Stimulated activated CD8-positive, alpha-beta memory T cell treated with anti-CD3 and anti-CD28 coated beads, Interleukin-4, amount 100 ng/mL, for 24 hours (primary cell): ENCODE results near the gene PIRT.

Experiments used
- DNase-seq: peaks from one replicate; pipeline ENCODE4 v3.0.0-alpha.2; 2020; ENCODE audit warnings: low read depth

PIRT gene

DNA sequence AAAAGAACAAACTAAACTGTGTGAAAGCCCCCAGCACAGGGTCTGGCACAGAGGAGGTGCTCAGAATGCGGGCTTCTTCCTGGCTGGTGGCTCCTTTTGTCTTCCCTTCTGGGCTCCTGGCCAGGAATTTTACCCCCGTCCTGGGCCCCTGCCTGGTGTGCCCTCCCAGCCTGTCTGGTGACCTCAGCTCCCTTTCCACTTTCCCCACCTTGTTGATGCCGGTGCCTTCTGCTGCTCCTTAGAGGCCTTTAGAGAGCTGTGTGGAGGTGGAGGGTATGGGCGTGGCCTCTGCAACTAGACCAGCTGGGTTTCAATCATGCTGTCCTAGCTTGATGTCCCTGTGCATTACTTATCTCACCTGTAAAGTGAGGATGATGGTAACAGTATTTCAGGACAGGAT is 16.8 kb downstream of the PIRT start:
- DNase-seq = no peak

DNA sequence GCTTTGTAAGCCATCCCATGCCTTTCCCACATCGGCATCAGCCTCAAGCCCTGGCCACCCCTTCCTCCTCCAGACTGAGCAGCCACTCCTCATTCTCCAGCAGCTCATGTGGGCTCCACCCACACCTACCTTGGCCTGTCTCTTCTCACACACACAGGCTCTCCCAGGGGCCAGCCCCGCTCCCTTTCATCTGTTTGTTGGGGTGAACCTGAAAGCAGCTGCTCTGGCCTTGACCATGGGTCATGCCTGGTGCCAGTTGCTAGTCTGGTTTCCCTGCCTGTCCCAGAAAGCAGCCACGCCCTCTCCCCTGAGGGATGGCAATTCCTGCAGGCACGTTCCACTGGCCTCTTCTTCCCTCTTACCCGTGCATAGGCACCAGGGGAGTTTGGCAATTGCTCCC is 22.6 kb downstream of the PIRT start:
- DNase-seq = no peak

DNA sequence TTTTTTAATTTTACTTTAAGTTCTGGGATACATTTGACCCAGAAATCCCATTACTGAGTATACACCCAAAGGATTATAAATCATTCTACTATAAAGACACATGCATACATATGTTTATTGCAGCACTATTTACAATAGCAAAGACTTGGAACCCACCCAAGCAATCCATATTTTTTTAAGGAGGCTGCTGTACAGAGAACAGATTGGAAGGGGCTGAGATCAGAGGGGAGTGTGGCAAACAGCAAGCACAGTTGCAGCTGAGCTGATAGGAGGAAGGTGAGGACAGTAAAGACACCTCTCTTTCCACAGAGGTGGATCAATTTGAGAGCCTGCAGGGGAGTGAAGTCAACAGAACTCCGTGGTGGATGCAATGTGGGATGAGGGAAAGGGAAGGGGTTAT is 23.8 kb downstream of the PIRT start:
- DNase-seq = no peak

DNA sequence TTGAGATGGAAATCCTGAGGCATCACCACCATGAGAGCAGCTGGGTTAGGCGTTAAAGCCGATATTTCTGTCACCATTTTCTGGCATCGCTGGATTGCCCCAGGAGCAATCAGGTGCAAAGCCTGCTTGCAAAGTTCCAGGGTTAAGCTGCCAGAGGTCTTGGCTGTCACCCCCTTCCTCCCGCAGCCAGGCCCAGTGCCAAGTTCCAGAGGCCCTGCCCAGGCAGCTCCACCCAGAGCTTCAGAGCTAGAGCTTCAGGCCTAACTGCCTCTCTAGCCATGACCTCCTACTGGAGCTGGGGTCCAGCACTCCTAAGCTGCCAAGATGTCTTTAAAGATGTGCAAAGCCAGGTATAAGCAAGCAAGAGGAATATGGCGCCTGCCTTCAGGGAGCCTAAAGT is 25.2 kb downstream of the PIRT start:
- no peak for DNase-seq

DNA sequence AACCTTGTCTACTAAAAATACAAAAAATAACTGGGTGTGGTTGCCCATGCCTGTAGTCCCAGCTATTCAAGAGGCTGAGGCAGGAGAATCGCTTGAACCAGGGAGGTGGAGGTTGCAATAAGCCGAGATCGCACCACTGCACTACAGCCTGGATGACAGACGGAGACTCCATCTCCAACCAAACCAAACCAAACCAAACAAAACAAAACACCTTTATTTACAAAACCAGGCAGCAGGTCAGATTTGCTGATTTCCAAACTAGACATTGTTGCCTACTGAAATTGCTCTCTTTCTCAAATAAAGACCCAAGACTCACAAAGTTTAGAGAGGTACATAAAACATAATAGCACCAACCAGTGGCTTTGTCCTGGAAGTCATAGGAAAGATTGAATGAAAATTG is 28.3 kb downstream of the PIRT start:
- no peak for DNase-seq

DNA sequence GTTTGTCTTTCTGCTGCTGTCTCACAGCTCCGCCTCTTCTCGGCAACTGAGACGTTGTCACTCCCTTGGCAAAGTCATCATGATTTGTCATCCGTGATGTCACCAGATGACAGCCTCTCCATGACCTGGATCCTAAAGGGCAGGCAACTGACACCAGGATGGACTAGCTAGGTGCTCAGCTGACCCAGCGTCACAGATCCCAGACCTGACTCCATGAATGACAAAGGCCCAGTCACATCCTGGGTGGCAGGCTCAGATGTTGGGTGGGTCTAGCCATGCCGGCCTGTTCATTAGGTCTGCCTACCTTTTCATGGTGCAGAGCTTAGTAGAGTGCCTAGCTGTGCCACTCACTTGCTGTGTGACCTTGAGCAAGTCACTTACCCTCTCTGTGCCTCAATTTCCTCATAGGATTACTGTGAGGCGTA is 30.2 kb downstream of the PIRT start:
- no peak for DNase-seq

DNA sequence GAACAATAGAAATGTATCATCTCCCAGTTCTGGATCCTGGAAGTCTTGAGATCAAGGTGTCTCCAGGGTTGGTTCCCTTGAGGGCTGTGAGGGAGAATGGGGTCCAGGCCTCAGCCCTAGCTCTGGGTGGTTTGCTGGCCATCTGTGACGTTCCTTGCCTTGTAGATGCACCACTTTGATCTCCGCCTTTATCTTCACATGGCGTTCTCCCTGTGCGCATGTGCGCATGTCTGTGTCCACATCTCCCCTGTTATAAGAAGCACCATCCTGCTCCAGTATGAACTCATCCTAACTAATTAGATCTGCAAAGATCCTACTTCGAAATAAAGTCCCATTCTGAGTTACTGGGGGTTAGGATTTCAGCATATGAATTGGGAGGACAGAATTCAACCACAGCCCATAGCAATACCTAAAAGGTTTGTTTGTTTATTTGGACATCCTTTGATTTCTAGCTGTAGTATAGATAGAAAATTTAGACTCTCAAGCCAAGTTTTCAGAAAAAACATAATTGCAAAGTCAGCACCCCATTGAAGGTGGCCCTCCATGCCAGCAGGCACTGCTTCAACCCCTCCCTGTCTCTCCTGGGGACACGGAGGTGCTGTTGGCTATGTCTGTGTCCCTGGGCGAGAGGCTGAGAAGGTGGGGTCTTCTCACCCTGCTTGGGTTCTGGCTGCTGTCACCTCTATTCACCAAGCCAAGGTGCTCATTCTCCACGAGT is 31.2 kb downstream of the PIRT start:
- no peak for DNase-seq

DNA sequence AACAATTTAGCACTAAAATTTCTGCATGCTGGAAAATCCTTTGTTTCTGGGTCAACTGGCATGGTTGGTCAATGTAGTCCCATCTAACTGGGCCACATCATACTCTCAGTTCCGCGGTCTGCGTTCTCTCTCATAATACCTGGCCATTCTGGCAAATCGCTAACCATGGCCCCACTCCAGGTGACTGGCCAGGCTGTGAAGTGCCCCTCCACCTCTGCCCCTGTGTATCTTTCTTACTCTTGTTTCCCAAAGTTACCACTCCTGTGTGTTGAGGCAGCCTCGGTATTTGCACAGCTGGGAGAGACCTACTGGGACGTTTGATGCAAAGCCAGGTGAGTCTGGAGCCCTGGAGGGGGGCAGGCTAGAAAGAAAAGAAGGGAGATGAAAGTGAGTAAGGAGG is 32.0 kb downstream of the PIRT start:
- no peak for DNase-seq

DNA sequence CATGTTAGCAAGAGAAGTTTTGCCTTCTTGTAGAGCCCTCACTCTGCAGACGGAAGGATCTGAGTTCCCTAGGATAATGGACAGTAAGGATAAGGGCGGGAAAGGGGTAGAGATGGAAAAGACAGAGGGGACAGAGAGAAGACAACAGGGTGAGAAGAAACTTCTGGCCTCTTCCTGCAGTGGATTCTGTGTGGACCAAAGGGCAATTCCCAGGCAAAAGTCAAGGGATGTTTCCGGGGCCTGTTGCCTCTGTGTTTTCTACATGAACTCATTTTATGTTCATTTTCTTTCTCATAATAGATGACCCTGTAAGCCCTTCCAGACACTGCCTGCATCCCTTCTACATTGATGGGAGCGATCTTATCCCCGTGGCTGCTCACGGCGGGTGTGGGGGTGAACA is 33.3 kb downstream of the PIRT start:
- no peak for DNase-seq

DNA sequence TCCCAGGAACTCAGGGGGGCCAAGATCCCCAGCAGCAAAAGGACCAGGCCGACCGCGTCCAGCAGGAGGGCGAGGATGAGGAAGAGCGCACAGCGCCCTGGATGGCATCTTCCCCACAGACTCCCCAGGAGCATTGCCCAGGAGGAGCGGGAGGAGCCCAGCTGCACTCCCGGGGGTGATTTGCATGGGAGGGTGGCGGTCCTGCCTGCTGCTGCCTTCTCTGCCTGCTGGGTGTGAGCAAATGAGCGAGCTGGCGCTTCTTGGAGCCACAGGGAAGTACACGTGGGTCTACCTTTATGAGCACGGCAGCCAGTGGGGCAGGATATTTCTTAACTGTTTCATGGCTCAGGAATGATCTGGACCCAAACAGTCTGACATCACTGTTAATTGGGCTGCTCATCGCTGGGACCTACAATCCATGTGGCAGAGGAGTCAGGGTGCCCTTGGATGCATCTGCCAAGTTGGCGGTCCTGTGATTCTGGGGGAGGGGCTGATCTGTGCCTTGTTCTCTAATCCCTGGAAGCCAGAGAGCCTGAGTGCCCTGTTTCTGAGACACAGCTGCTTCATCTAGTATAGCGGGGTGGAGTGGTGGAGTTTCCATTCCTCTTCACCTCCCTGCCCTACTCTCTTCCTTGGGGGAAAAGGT is 33.9 kb downstream of the PIRT start, which contains the start of gene TMEM238L:
TSS of gene TMEM238L (minus strand) at position 270 of the 646 bp plus-strand sequence. CDS start at position 134, 136 bp downstream.
- no peak for DNase-seq

DNA sequence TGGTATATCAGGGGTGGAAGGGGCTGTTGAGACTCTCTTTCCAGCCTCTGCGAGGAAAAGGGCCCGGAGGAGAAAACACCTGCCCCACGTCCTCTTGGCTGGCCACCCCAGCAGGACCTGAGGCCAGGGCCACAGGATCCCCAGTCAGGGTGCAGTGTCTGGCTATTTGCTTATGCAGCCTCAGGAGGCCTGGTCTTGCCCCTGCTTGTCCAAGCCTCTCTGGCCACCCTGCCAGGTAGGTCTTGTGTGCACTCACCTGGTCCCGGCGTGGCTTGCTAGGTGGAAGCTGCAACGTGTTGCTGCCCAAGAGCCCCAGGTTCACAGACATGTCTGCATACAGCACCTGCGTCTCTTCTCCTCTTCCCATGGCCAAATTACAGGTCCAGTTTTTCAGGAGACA is 34.5 kb downstream of the PIRT start:
- no peak for DNase-seq

DNA sequence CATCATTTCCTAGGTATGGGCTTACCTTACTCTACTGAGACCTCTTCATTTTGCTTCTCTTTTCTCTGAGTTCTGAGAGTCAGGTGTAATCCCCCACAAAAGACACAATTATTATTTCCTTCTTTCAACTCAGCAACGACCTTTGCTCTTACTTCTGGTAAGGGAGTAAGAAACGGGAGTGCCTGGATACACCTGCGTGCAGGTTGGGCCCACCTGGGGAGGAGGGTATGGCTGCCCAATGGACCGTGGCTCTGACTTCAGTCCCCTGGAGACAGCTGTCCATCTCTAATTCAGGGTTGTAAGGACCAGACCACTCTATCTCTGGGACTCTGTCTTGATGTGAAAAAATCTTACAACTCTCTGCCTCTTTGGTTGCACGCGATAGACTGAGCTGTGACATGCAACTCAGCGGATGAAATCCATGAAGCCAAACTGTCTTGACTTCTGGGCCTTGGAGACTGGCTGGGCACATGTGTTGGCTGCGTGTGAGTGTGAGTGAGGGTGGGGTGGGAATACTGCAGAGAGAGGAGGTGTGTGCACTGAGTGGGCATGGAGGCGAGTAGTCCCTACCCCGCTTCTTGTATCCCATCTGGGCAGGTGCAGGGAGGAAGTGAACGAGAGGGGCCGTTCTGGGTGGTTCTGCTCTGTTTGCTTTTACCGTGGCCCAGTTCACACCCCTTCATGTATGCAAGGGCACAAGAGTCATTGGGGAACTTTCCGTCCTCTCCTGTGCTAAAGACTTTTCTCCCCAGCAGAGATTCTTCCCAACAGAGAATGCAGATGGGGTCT is 35.2 kb downstream of the PIRT start:
- no peak for DNase-seq

DNA sequence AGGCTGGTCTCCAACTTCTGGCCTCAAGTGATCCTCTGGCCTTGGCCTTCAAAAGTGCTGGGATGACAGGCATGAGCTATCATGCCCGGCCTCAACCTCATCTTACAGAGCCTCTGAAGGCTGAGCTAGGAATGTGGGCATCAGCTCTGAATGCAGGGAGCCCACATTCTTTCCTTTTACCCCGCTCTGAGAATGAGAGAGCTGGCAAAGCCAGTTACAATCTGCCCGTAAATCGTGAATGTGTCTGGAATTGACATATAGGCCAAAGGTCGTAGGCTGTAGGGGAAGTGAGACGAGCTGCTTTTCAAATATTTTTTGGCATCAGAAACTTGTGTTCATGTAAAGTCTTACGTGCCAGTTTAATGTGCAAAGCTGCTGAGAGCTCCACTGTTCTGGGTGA is 38.5 kb downstream of the PIRT start:
- DNase-seq = no peak

DNA sequence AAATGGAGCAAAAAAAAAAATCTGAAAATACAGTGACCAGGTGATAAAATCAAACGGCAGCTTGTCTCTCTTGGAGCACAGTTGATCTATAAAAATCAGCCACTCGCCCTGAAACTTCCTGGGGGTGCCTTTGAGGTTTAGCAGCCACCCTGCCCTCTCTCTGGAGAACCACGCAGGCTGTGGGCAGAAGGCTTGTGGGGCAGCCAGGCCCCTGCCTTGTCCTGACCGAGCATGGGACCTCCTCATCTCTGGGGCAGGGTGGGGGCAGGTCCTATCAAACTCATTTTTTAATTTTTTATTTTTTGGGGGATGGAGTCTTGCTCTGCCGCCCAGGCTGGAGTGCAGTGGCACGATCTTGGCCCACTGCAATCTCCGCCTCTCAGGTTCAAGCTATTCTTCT is 39.0 kb downstream of the PIRT start:
- DNase-seq = no peak

DNA sequence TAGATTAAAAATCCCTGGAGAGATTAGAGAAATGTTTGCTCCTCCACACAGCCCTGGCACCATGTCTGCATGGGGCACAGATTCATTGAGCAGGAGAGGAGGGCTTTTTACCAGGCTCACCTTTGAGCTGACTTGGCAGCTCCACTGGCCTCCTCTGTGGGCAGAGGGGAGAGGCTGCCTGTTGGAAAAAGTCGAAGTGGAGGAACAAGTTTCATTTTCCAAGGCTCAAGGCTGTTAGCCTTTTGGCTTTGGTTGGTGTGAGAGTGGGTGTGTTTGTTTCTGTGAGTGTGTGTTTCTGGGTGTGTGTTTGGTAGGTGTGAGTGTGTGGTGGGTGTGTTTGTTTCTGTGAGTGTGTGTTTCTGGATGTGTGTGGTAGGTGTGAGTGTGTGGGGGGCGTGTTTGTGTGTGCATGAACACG is 39.5 kb downstream of the PIRT start:
- DNase-seq = no peak

DNA sequence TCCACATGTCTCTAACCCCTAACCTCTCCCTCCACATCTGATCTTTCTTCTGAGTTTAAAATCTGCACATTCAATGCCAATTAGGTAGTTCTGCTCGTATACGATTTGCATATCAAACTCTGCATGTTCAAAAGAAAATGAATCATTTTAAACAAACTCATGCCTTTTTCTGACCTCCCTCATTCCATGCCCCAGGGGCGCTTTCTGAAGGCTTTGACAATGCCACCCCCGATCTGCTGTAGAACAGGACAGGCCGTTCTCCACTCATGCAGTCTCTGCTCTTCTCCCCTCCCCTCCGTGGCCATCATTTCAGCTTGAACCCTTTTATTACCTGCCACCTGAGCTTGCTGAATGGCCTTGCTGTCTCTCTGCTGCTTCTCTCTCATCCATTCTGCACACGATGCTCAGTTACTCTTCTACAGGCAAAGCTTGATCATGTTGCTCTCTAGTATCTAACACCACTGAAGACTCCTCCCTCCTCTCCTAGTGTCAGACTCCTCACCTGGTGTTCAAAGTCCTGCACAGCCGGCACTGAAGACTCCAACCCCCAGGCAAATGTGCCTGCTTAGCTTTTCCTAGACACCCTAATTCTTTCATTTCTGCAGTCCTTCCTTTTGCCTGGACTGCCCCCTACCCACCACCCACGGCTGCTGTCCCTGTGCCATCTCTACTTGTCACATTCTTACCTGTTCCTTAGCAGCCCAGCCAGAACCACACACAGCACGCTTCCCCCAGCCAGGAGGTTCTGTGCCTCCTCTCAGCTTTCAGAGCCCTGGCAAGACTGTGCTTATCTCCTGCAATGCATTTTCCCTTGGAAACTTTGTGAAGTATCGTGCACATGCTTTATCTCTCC is 40.2 kb downstream of the PIRT start:
- DNase-seq = no peak

DNA sequence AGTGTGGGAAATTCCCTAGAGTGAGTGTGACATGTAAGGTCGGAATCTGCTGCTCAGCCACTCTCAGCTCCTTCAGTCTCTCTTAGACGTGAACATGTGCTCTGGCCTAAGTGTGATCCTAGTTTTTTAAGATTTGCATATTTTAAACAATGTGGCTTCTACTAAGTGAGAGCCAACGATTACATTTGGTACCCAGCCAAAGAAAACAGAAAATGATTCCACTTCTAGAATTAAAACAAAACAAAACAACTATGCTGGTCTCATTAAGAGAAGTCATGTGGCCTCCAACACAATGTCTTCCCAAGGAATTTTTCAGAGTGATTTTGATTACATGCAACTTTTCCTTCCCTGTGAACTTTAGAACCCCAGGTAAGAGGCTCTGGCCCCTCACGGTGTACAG is 44.1 kb downstream of the PIRT start:
- DNase-seq = no peak

DNA sequence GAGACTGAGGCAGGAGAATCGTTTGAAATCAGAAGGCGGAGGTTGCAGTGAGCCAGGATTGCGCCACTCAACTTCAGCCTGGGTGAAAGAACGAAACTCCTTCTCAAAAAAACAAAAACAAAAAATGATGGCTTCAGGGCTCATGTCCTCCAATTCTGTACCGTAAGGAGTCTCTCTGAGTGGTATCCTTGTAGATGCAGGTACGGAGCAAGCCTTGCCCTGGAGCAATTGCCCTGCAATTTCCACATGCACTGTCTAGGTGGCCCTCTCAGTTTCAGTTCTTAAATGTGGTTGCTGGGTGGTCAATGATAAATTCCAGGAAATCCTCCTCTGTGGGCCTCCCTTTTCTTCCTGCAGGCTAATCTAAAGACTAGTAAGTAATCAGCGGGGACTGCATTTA is 44.6 kb downstream of the PIRT start:
- no peak for DNase-seq

DNA sequence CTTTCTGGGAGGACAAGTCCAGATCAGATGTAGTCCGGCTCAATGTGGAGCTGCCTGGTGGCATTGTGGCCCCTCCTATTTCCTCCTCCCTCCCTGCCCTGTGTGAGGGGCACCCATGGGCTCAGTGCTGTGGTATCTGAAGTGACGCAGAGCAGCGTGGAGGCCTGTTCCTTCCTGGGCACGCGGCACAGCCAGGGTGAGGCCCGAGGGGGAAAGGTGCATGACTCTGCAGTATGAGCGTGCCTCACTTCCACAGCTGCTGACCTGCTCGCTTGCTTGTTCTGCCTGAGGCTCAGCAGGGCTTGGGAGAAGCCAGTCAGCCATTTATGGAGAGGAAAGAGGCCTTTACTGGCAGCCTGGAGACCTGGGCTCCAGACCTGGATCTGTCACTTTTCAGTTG is 45.7 kb downstream of the PIRT start:
- DNase-seq = no peak

DNA sequence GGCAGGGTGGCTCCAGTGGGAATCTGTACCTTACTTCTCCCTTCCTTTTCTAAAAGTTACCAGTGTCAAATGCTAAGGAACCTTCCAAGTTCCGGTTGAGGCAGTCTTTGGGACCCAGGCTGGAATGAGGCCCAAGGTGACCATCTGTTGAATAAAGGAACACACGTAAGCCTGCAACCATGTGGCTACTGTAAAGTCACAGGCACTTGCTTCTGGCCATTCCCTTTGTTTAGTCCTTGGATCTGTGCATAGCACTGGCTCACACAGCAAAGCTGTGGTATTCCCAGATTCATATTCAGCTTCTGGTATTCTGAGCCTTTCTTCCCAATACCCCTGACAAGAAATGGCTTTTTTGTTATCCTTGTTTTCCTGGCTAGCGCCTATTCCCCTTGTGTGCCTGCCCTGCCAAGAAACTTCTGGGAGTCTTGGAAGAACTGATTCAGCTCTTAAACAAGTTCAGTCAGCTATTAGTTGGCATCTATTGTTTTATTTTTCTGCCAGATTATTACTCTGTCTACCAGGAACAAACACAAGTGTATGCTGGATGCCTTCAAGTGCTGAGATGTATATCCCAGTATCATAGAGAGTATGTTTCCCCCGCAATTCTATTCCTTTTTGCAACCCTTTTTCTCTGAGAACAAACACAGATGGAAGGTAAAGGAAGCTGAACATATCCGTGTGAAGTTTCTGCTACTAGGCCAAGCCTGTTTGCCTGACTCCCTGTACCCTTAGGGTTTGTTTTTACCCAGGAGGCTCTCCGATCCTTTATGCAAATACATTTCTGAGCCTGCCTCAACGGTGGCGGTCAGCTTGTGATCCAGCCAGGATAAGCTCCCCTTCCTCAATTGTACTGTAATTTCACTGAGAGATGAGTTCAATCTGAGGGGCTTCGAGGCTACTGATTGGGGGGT is 47.1 kb downstream of the PIRT start:
- no peak for DNase-seq

DNA sequence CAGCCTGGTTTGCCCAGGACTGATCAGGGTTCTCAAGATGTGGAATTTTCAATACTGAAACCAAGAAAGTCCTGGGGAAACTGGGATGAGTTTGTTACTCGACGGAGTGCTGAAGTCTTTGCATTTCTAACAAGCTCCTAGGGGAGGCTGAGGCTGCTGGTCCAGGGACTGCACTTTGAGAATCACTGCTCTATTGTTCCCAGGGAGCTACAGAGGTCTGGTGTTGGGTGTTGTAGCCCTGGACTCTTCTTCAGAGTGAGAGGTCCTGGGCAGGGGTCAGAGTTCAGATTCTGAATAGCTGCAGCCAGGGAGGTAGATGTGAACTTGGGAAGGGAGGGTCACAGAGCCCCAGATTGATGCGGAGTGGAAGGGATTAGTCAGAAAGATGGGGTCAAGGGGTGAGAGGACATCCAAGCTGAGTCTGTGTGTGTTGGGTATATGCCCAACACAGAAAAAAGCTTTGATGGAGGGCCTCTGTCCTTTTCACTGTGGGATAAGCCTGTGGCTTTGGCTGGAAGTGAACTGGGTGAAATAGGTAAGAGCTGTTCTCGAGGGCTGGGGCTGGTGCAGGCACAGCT is 48.1 kb downstream of the PIRT start:
- DNase-seq = no peak
